ENCODE data around the gene DNAJB9. TPM values are rescaled to one million over a fixed set of nuclear protein-coding genes. Genes with fewer than 3 reads are reported as not detected.
A peak's percentile ranks its signal among the peaks of the same experiment; 100 is the strongest.

DNAJB9 gene
- polyA plus RNA-seq, 1 donor (not counting 4 experiments of a cell fraction or from before 2014, with no cell fraction given) = 13.4 TPM

GRCh38 chr7:108565987-108566386, 3.7 kb upstream of the DNAJB9 start:
- Histone ChIP-seq H3K27ac (ENCODE audit: control insufficient read depth, insufficient read depth, low read length) (no peak overlapping the region), H3K4me3 (ENCODE audit: control insufficient read depth in 2 of 3, extremely low read depth in 1 of 3, insufficient read depth in 2 of 3, low read depth in 1 of 3, low read length in 3 of 3) (no peak overlapping the region), H3K4me1 (ENCODE audit: control insufficient read depth, extremely low read depth, insufficient read depth, low read length) (peaks cover 13% of the 10 kb centered on the region), H4K20me1 (ENCODE audit: control insufficient read depth, extremely low read depth, insufficient read depth, low read length) (no peaks in the 10 kb centered on the region), H3K36me3 (ENCODE audit: control insufficient read depth in 2 of 2, extremely low read depth in 1 of 2, insufficient read depth in 2 of 2, low read length in 2 of 2) (no peaks in the 10 kb centered on the region), H3K4me2 (ENCODE audit: control insufficient read depth, extremely low read depth, insufficient read depth, low read depth, low read length) (no peak overlapping the region), H3K9me1 (ENCODE audit: control insufficient read depth, extremely low read depth, insufficient read depth, low read length) (no peaks in the 10 kb centered on the region), H3K9ac (ENCODE audit: control insufficient read depth, extremely low read depth, insufficient read depth, low read length) (no peak overlapping the region), H3K9me3 (ENCODE audit: control insufficient read depth, low read depth, low read length) (no peaks in the 10 kb centered on the region), H3K27me3 (ENCODE audit: control insufficient read depth, extremely low read depth, insufficient read depth, low read length) (no peaks in the 10 kb centered on the region), H2AFZ (ENCODE audit: control insufficient read depth, low read length) (no peak overlapping the region), H3K79me2 (ENCODE audit: control insufficient read depth, insufficient read depth, low read length) (peaks cover 47% of the 10 kb centered on the region)
- FAIRE-seq = no peak
- dilution Hi-C loops (cut with MboI; ENCODE audit: extremely low pct_ligation_motif_present, low sequenced_read_pairs) = no loop called here
- DNase-seq (ENCODE audit: low read depth, low spot score) = no peak
- no peak for TF ChIP-seq EZH2 (IDR thresholded peaks at IDR 0.05; ENCODE audit: low read length)
- no peak for TF ChIP-seq CTCF (optimal IDR thresholded peaks at IDR 0.05 in 1 of 3, IDR thresholded peaks at IDR 0.05 in 1 of 3, conservative IDR thresholded peaks at IDR 0.05 in 1 of 3; ENCODE audit: extremely low read depth in 1 of 3, insufficient read depth in 2 of 3, low read length in 3 of 3)

GRCh38 chr7:108568801-108569380, 783 bp upstream of the DNAJB9 start:
- H3K4me2 ChIP-seq (ENCODE audit: control insufficient read depth, extremely low read depth, insufficient read depth, low read depth, low read length) = peak overlapping the region; percentile 96
- peaks cover 7% of the 10 kb centered on the region for H4K20me1 ChIP-seq (ENCODE audit: control insufficient read depth, extremely low read depth, insufficient read depth, low read length)
- dilution Hi-C loops (cut with MboI; ENCODE audit: extremely low pct_ligation_motif_present, low sequenced_read_pairs) = no loop called here
- H3K36me3 ChIP-seq (ENCODE audit: control insufficient read depth in 2 of 2, extremely low read depth in 1 of 2, insufficient read depth in 2 of 2, low read length in 2 of 2) = peaks cover 2 to 5% of the 10 kb centered on the region in 2 experiments
- peak overlapping the region; percentile 99 for H3K9ac ChIP-seq (ENCODE audit: control insufficient read depth, extremely low read depth, insufficient read depth, low read length)
- H3K4me1 ChIP-seq (ENCODE audit: control insufficient read depth, extremely low read depth, insufficient read depth, low read length) = peaks cover 21% of the 10 kb centered on the region
- H3K9me3 ChIP-seq (ENCODE audit: control insufficient read depth, low read depth, low read length) = no peaks in the 10 kb centered on the region
- FAIRE-seq (no peak), DNase-seq (ENCODE audit: low read depth, low spot score) (no peak)
- peak overlapping the region; percentile 96 for H3K27ac ChIP-seq (ENCODE audit: control insufficient read depth, insufficient read depth, low read length)
- TF ChIP-seq EZH2 (IDR thresholded peaks at IDR 0.05; ENCODE audit: low read length) = no peak
- TF ChIP-seq CTCF (optimal IDR thresholded peaks at IDR 0.05 in 1 of 3, IDR thresholded peaks at IDR 0.05 in 1 of 3, conservative IDR thresholded peaks at IDR 0.05 in 1 of 3; ENCODE audit: extremely low read depth in 1 of 3, insufficient read depth in 2 of 3, low read length in 3 of 3) = no peak
- peak overlapping the region; percentile 92 to 96 (median 92) for H3K4me3 ChIP-seq (ENCODE audit: control insufficient read depth in 2 of 3, extremely low read depth in 1 of 3, insufficient read depth in 2 of 3, low read depth in 1 of 3, low read length in 3 of 3)
- no peaks in the 10 kb centered on the region for H3K27me3 ChIP-seq (ENCODE audit: control insufficient read depth, extremely low read depth, insufficient read depth, low read length)
- peak overlapping the region; percentile 95 for H2AFZ ChIP-seq (ENCODE audit: control insufficient read depth, low read length)
- H3K9me1 ChIP-seq (ENCODE audit: control insufficient read depth, extremely low read depth, insufficient read depth, low read length) = no peaks in the 10 kb centered on the region
- peaks cover 66% of the 10 kb centered on the region for H3K79me2 ChIP-seq (ENCODE audit: control insufficient read depth, insufficient read depth, low read length)
